Heart left ventricle (tissue), 16 donors: ENCODE data around the gene BLCAP. TPM values are rescaled to one million over a fixed set of nuclear protein-coding genes. Genes with fewer than 3 reads are reported as not detected.

Experiments
- ATAC-seq, 4 donors: fragments of 200-7000 bp; cut with Tn5 transposase; one replicate each; pipeline ENCODE4 v1.9.1; 2020 to 2022; ENCODE audit warnings: moderate library complexity in 4 of 4, mild to moderate bottlenecking in 3 of 4, moderate number of reproducible peaks in 1 of 4
- DNase-seq, 5 donors: peaks; one replicate each; pipeline ENCODE4 v3.0.0-alpha.2; 2020
- H3K27ac ChIP-seq, 12 donors: fragments of 200-600 bp; sonication (generic) in 4 of 12; one replicate each; pipeline versions ENCODE4 v1.5.0 to v1.8.0; 2016 to 2022; ENCODE audit warnings: mild to moderate bottlenecking in 2 of 12
- H3K27me3 ChIP-seq, 9 donors: fragments of 200-600 bp; sonication (generic) in 2 of 9; one replicate each; pipeline versions ENCODE4 v1.5.1 to v1.8.0; 2016 to 2022; ENCODE audit warnings: mild to moderate bottlenecking in 3 of 9
- H3K36me3 ChIP-seq, 9 donors: fragments of 200-600 bp; sonication (generic) in 2 of 9; one replicate each; pipeline versions ENCODE4 v1.5.0 to v1.8.0; 2018 to 2022; ENCODE audit warnings: mild to moderate bottlenecking in 2 of 9
- H3K4me1 ChIP-seq, 12 donors: fragments of 200-600 bp; sonication (generic) in 4 of 12; one replicate each; pipeline versions ENCODE4 v1.5.0 to v1.8.0; 2016 to 2022; ENCODE audit warnings: mild to moderate bottlenecking in 3 of 12
- H3K4me3 ChIP-seq, 12 donors: fragments of 200-600 bp; sonication (generic) in 4 of 12; one replicate each; pipeline versions ENCODE4 v1.5.0 to v1.8.0; 2017 to 2022; ENCODE audit warnings: mild to moderate bottlenecking in 9 of 12, moderate library complexity in 4 of 12
- H3K9me3 ChIP-seq, 12 donors: fragments of 200-600 bp; sonication (generic) in 4 of 12; one replicate each; pipeline versions ENCODE4 v1.5.0 to v1.8.0; 2016 to 2022; ENCODE audit warnings: mild to moderate bottlenecking in 1 of 12
- POLR2A ChIP-seq, 2 donors: fragments of 450-650 bp; IDR thresholded peaks; one replicate each; pipeline ENCODE4 v1.6.1; 2017; ENCODE audit warnings: antibody characterized with exemption in 2 of 2, mild to moderate bottlenecking in 2 of 2, moderate library complexity in 2 of 2
- WGBS, 4 donors: extraction: QIAGEN DNeasy Blood & Tissue Kit in 2 of 4; methylation state at CpG; one replicate each; pipeline versions ENCODE4 v1.1.5 to v1.1.7; 2013 to 2018; 5-methylcytosine and 5-hydroxymethylcytosine counted together
- intact Hi-C, 10 donors: fragments of 100-400 bp; cut with DNase I; formaldehyde crosslinking; loops; one replicate each; pipeline versions ENCODE4 v1.11.1 to v1.14.2; 2022
- polyA plus RNA-seq, 2 donors: library from polyadenylated mRNA; stranded (reverse); fragments of 200-250 nt; gene quantifications; one replicate each; pipeline ENCODE4 v1.2.3, GENCODE V29; 2013
- total RNA-seq, 9 donors: library from RNA; depleted of rRNA in 2 of 9; stranded (reverse); fragments of >200 nt in 2 of 9; fragmentation: NEBNext Ultra II Directional in 3 of 9; extraction: Animal tissue kit (Norgen Biotek cat#: 25700) in 3 of 9; gene quantifications; one replicate each; pipeline versions ENCODE4 v1.1.0 to v1.2.4, GENCODE V29; 2016 to 2023
- TF ChIP-seq, protein P1 (sequence below), 12 donors: fragments of 200-600 bp; sonication (generic) in 4 of 12; IDR thresholded peaks; one replicate each; pipeline versions ENCODE4 v1.5.0 to v1.8.0; 2018 to 2022; ENCODE audit warnings: antibody characterized with exemption in 12 of 12, mild to moderate bottlenecking in 5 of 12
- donor health status: ischemic (EF 13 %, LVEDD 7.1; RV severe dilation, severe dysfunction).
- donor health status: healthy with polysubstance abuse.
- donor health status: DM: no; HTN: yes; CAD: no.
- donor health status: DM: no; HTN: no; CAD: no.
- donor health status: ischemic (EF 25% LVEDD 6.9; RV normal size, moderate dysfunction).
- donor health status: ischemic (EF 25% LVEDD 5.7; RV mildly dilated, moderate dysfunction).
- donor health status: healthy.
- donor health status: DM: yes; HTN: yes; CAD: no.
- donor health status: ischemic (EF 35%, LVEDD 5.7; RV mildly dilated, moderate dysfunction).
- donor health status: nonischemic (EF 11% LVEDD 7.7; RV severe dilation, severe dysfunction).
- donor health status: DM: yes; HTN: yes; CAD: no.
- donor health status: PGD.
- donor health status: ischemic (EF 29% LVEDD 5.4; RV normal size, mild dysfunction).
- donor health status: nonischemic (EF 23%, LVEDD 6.1; RV moderate dilation, normal function).

BLCAP gene
- total and polyA plus RNA-seq, 11 donors, result 66.7 to 99.5 (median 81.7) TPM

DNA sequence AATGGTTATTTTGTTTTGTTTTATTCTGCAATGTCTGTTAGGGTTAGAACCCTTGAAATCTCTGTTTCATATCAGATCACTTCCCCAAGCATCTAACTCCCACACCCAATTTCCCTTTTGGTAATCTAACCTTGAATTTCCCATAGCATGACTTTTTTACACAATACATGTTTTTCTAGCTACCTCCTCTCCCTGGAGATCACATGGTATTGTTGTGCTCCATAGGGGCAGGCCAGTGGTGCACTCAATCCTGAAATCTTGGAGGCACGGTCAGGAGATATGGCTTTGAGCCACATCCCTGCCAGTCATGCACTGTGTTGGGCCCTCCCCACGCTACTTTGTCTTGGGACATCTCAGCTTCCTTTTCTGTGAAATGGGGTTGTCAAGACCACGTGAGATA, 43.3 kb downstream of the BLCAP start:
- Histone ChIP-seq H3K4me1 (no peaks in the 10 kb centered on the region), H3K9me3 (peaks cover 0 to 3% (median 0%) of the 10 kb centered on the region in 12 donors), H3K36me3 (no peaks in the 10 kb centered on the region), H3K4me3 (no peak overlapping the region), H3K27me3 (no peaks in the 10 kb centered on the region), H3K27ac (no peak overlapping the region)
- WGBS, 4 donors, result 50 to 56% (median 53%) methylated on average over 3 of the region's 3 CpGs
- DNase-seq (no peak), ATAC-seq (no peak)
- intact Hi-C loops, result loop anchor here in 1 of 10 donors (10.0 kb wide), 1 partner anchor 70 kb away; no protein-coding TSS in a partner anchor
- TF ChIP-seq, protein P1, sequence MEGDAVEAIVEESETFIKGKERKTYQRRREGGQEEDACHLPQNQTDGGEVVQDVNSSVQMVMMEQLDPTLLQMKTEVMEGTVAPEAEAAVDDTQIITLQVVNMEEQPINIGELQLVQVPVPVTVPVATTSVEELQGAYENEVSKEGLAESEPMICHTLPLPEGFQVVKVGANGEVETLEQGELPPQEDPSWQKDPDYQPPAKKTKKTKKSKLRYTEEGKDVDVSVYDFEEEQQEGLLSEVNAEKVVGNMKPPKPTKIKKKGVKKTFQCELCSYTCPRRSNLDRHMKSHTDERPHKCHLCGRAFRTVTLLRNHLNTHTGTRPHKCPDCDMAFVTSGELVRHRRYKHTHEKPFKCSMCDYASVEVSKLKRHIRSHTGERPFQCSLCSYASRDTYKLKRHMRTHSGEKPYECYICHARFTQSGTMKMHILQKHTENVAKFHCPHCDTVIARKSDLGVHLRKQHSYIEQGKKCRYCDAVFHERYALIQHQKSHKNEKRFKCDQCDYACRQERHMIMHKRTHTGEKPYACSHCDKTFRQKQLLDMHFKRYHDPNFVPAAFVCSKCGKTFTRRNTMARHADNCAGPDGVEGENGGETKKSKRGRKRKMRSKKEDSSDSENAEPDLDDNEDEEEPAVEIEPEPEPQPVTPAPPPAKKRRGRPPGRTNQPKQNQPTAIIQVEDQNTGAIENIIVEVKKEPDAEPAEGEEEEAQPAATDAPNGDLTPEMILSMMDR (IDR thresholded peaks at IDR 0.05), result no peak
- TF ChIP-seq POLR2A (IDR thresholded peaks at IDR 0.05), result no peak

- Histone ChIP-seq H3K36me3 (no peaks in the 10 kb centered on the region), H3K27me3 (peaks cover 0 to 3% (median 0%) of the 10 kb centered on the region in 9 donors), H3K27ac (no peak overlapping the region), H3K9me3 (peaks cover 0 to 3% (median 0%) of the 10 kb centered on the region in 12 donors), H3K4me3 (no peak overlapping the region), H3K4me1 (no peaks in the 10 kb centered on the region)
- no peak for TF ChIP-seq POLR2A (IDR thresholded peaks at IDR 0.05)
- TF ChIP-seq, protein P1 (IDR thresholded peaks at IDR 0.05), result no peak
- no peak for DNase-seq
- ATAC-seq, result no peak
- WGBS, 4 donors, result 85 to 91% (median 88%) methylated on average over 5 of the region's 5 CpGs
- intact Hi-C loops, result loop anchor here in 1 of 10 donors (10.0 kb wide), 1 partner anchor 67 kb away; no protein-coding TSS in a partner anchor
Observed at GRCh38 chr20:37481610-37482009, 46.1 kb downstream of the BLCAP start.

DNA sequence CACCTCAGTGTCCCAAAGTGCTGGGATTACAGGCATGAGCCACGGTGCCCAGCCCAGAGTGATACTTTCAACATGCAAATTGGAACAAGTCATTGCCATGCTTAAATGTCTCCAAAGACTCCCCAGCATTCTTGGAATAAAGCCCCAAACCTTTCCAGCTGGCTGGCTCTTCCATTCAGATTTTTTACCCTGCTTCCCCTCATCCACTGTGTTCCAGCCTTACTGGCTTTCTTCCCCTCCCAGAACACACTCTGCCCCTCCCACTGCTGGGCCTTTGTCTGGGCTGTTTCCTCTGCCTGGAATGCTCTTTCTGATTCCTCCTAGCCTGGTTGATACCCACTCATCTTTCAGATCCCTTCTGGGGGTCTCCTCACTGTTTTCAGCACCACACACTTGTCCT, 46.8 kb downstream of the BLCAP start:
- Histone ChIP-seq H3K9me3 (peaks cover 0 to 3% (median 0%) of the 10 kb centered on the region in 12 donors), H3K27me3 (peaks cover 0 to 3% (median 0%) of the 10 kb centered on the region in 9 donors), H3K27ac (no peak overlapping the region), H3K4me1 (no peaks in the 10 kb centered on the region), H3K4me3 (no peak overlapping the region), H3K36me3 (no peaks in the 10 kb centered on the region)
- 78 to 100% (median 85%) methylated on average over 1 of the region's 1 CpG for WGBS, 4 donors
- ATAC-seq (no peak), DNase-seq (no peak)
- TF ChIP-seq POLR2A (IDR thresholded peaks at IDR 0.05), result no peak
- TF ChIP-seq, protein P1 (IDR thresholded peaks at IDR 0.05), result no peak
- intact Hi-C loops, result loop anchor here in 1 of 10 donors (10.0 kb wide), 1 partner anchor 66 kb away; no protein-coding TSS in a partner anchor

DNA sequence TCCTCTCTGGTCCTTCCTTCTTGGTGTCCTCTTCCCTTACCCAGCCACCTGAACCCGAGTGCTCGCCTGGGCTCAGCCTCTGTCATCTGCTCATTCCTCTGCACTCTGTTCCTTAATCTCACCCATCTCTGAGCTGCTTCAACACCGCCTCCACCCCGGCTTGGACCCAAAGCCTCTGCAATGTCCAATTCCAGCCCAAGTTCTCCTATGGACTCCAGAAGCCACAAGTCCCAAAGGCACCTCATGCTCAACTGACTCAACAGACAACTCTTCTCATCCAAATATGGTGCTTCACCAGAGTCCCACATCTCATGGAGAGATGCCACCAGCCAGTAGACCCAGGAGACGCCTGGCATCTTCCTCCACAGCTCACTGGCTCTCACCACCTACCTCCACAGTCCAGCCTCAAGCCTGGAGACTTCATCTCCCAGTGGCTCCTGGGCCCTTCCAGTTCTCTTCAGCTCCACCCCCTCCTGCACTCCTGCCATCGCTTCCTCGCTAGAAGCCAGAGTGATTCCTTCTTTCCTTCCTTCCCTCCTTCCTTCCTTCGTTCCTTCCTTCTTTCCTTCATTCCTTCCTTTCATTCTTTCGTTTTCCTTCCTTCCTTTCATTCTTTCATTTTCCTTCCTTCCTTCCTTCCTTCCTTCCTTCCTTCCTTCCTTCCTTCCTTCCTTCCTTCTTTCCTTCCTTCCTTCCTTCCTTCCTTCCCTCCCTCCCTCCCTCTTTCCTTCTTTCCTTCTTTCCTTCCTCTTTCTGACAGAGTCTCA, 47.6 kb downstream of the BLCAP start:
- Histone ChIP-seq H3K27ac (no peak overlapping the region), H3K9me3 (peaks cover 0 to 3% (median 0%) of the 10 kb centered on the region in 12 donors), H3K36me3 (no peaks in the 10 kb centered on the region), H3K4me1 (no peaks in the 10 kb centered on the region), H3K4me3 (no peak overlapping the region), H3K27me3 (peaks cover 0 to 3% (median 0%) of the 10 kb centered on the region in 9 donors)
- intact Hi-C loops, result loop anchor here in 1 of 10 donors (10.0 kb wide), 1 partner anchor 65 kb away; no protein-coding TSS in a partner anchor
- DNase-seq (no peak), ATAC-seq (no peak)
- TF ChIP-seq, protein P1 (IDR thresholded peaks at IDR 0.05), result no peak
- no peak for TF ChIP-seq POLR2A (IDR thresholded peaks at IDR 0.05)
- 83 to 89% (median 87%) methylated on average over 9 of the region's 9 CpGs for WGBS, 4 donors
